Inferior parietal cortex (tissue), 1 donor: Measurements from ENCODE around the gene RAMACL.
A peak's percentile ranks its signal among the peaks of the same experiment; 100 is the strongest.

Source experiments
- DNase-seq: peaks from one replicate; pipeline ENCODE4 v3.0.0-alpha.2; 2016; ENCODE audit errors: extremely low spot score

The RAMACL gene

DNA sequence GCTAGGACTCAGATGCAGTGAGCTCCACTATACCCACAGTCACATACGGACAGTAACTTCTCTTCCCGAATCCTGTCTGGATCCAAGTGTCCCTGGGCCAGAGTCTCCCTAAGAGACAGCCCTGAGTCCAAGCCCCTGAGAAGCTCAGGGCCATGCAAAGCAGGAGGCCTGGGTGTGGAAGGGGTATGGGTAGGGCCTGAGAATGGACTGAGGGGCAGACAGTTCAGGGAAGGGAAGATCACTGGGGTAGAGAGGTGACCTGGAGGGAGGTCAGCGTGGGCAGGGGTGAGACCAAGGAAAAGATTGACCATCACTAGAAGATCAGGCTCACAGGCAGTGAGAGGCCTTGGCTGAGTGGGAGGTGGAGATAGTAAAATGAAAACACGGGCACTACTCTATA lies 31.8 kb upstream of the RAMACL start:
- no peak for DNase-seq

DNA sequence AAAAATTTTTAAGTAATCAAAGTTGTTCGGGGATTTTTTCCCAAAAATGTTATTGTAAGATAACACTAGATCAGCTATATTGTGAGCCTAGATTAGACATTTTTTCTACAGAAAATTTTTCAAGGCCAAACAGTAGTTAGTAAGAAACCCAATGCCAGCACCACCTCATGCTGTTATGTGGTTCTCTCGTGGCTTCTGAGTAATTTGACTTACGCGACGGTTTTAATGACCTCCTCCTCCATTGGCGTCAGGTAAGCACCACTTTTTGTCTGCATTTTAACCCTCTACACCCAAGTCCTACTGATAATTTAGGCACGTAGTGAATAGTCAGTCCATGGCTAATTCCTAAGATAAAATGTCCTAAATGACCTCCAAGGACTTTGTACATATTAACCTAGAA lies 30.9 kb upstream of the RAMACL start:
- DNase-seq: no peak

DNA sequence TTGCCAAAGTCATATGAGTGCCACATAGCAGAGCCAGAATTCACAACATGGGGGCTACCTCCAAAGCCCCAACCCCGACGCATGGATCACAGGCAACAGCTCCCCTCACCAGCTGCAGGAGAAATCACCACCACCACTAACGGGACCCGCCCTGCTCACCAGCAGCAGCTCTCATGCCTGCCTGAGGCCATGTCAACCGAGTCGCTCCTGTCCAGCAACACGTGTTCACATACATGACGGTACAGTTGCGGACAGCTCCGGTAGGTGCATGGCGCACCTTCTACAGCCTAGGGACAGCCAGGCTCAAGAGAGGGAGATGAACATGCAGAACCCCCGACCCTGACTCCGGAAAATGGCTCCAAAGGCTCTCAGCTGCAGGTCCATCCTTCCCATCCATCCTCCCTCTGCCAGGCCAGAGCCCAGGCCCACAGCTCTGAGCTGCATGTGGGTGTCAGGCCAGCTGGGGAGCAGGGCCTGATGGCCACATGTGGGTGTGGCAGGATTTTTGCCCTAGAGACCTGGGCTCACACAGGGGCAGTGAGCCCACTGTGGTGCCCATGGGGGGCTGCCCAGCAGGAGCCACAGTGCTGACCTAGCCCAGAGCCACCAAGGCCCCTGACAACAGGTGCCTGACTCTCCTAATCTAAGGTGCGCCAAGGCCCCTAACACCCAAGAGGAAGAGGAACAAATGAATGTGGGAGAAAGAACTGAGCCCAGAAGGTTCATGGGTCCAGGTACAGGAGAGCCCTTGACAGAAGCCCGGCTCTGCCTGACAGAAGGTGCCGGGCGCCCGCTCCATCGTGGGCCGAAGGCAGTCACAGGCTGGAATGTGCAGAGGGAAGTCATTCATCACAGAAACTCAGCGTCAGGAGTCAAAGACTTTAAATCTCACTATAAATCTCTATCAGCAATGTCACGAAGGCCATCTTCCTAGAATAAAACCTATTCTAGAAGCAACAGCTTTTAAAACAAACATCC lies 30.1 kb upstream of the RAMACL start:
- no peak for DNase-seq

DNA sequence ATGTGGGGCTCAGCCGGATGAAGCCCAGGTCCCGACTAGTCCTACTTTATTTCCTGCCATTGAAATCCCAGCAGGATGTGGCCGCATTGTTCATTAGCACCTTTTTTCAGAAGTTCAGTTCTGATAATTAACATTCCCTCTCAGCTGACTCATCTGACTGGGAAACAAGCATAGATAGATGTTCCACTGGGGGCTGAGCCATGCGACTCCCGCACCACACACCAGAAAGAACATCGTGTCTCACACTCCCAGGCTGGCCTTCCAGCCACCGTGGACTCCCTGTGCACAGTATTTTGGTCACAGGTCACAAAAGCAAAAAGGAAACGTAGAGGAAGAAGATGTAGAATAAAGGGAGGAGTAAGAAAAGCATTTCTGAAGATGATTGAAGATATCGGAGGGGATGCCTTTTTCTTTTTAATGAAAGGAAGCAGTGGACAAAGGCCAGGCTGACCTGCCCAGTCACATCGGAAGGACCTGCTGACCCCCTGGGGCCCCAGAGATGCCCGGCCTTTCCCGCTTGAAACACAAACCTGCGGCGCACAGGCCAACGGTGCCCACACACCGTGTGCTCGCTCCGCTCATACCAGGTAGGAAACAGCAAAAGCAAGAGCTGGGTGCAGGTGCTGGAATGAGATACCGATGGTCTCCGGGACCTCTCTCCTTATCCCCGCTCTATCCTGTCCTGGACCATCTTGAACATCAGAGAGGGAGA lies 28.7 kb upstream of the RAMACL start:
- no peak for DNase-seq

DNA sequence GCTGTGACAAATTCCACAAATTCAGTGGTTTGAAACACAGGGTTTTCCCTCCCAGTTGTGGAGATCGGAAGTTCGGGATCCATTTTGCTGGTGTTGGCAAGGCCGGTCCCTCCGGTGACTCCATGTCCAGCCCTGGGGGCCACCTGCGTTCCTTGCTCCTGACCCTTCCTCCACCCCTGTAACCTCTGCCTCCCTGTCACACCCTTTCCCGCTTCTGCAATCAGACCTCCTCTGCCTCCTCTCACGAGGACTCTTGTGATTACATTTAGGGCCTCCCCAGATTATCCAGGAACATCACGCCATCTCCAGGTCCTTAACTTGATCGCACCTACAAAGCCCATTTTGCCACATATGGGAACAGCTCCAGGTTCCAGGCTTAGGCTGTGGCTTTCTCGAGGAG lies 28.1 kb upstream of the RAMACL start:
- DNase-seq: no peak

DNA sequence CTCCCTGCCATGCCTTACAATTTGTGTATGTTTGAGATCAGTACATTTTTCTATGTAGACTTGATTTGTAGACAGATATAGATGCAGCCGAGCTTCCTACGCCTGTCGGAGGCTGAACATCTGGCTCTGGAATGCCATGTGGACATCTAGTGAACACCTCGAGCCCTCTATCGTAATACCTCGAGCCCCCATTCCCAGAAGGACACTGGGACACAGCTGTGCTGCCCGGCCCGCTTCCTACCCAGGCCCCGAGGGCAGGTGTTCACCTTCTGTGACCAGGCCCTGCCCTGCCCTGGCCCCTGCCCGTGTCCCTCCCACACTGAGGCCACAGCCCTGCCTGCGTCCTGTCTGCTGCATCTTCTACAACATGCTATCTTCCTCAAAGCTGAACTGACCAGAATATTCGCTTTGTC lies 27.7 kb upstream of the RAMACL start:
- no peak for DNase-seq

DNA sequence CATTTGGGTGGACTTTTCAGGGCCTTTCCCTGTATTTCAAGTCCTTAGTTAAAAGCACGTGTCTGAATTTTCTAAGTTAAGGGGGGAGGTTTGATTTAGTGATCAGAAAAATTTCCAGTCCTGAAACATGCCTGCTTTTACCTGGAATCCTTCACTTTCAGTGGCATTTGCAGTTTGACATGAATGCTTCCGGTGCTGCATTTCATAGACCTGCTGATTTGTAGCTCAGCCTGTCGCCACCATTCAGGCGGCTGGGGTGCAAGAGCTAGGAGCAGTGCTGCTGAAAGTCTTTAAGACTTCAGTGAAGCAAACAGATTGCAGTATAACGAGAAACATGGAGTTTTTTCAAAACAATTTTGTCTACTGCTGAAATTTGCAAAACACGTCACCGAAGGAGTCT lies 26.5 kb upstream of the RAMACL start:
- no peak for DNase-seq

DNA sequence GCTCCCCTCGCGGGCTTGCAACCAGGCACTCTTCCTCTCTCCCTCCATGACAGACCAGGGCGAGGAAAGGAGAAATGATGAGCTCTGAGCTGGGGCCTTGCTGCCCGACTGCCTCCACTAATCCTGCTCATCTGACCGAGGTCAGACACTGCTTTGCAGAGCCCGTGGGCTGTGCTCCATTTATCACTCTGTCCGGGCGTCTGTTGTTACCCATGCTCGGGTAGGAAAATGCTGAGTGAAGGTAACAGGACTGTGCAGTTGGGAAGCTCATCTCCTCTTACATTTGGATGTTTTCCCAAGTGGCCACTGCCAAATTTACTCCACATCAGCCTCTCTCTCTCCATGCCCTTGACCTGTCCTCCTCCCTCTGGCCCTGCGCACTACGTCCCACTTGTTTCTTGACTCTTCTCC lies 26.0 kb upstream of the RAMACL start:
- no peak for DNase-seq

DNA sequence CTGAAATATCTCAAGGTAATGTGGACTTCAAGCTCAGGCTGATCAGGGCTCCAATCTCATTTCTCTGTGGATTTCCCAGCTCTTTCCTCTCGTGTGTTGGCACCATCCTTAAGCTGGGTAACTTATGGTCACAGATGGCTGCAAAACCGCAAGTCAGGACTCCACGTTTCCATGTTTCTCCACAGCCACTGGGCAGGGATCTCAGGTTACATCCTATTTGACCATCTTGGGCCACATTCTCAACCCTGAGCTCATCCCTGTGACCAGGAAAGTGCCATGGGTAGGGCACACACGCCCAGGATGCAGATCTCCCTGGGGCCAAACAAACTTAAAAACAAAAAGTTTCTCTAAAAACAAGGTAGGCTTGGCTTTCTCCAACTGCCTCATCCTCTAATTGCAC lies 25.2 kb upstream of the RAMACL start:
- no peak for DNase-seq

DNA sequence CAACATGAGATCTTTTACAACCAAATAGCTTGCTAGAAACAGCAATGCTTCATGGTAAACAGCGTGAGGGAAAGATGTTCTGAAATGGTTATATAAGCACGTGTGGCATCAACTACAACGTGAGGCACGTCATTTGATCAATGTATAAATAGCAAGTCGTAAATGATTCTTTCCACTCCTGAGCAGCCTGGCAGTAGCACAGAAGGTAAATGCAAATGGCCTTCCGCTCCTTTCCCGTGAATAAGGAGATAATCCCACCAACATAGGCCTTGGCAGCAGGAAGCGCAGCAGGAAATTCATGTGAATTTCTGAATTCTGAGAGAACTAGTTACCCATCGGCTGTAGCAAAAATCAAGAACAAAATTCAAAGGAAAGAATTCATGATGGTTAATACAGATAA lies 23.6 kb upstream of the RAMACL start:
- no peak for DNase-seq

DNA sequence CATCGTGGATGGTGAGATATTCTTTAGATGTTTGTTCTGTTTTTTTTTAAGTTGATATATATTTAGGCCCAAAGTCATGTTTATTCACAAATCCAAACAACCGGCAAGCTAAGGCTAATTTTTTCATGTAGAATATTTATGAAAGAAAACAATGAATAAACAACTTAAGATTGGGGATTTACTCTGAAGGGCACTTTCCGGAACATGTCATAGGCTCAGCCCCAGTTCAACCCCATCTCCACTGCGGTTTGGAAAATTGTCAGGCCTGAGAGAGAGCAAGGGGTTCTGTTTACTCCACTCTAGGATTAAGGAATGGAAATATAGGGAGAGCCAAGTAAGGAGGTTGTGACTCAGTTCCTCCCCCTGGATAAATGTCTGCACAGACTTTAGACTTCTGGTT lies 22.3 kb upstream of the RAMACL start:
- DNase-seq: no peak

DNA sequence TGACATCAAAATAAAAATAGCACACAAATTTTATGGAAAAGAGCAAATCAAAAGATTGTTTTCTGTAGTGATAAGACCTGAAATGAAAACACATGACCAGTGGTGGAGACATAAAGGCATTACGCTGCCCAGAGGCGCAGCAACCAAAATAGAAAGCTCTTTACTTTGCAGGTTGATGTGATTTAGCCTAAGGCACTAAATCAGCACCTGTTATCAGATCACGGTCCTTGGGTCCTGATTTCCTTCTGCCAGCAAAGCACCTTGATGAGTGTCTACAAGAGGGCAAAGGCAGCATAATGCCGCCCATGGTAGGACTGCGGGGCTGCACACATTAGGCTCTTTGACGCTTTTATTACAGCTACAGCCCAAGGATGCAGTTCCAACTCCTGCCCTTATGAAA lies 19.3 kb upstream of the RAMACL start:
- DNase-seq: no peak

DNA sequence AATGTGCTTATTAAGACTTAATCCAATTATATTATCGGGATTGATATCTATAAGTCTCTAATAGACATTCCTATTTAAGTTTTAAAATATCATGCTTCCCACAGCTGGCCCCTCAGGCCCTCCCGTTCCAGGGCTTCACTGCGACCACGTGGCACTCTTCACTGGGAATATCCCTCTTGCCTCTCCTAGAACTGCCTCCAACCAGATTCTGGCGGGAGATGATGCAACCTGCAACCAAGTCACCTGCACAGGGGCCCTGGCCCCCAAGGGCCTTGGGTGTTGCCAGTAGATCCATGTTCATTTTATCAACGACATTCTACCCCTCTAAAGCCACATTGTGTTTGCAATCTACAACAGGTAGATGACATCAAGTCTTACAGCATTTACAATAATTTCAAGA lies 18.4 kb upstream of the RAMACL start:
- DNase-seq: no peak

DNA sequence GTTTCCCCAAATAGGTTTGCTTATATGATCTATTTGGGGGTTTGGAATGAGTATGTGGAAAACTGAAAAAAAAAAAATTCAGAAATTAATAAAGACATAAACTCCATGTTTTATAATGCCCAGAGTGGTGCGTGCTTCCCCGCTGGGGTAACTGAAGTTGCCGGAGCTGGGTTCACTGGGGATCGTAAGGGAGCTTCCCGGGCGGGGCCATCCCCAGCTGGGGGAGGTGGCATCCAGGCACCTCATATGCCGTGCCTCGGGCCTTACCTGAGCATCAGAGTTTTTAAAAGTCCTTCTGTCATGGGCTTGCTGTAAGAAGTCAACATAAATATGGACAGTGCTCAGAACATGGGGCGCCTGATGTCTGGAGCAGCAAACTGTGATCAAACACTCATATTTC lies 17.9 kb upstream of the RAMACL start:
- DNase-seq: no peak

DNA sequence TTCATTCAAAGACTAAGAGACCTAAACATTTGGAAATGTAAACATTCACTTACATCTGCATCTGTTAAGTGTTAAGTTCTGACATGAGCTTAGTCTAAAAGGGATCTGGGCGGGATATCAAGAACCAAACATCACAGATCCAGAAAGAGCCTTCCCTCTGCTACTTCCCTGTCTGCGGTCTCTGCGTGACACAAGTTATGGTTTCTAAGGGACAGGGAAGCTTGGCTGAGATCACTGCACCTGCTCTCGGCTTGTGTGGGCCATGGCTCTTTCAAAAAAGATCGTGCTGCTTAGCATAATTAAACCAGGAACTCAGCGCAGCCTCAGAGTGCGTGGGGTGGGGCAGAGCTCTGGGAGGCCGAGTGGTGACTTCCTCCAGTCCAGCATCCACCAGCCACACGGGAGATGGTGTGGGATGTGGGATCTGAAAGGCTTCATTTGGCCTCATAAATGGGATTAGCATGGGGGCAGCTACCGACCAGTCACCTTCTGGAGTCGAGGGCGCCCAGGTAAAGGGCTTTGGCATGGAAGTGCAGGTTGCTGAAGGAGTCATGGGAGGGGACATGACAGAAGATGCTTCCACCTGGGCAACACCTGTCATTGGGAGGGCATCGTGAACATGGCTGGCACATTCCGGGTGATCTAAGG lies 16.7 kb upstream of the RAMACL start:
- no peak for DNase-seq

DNA sequence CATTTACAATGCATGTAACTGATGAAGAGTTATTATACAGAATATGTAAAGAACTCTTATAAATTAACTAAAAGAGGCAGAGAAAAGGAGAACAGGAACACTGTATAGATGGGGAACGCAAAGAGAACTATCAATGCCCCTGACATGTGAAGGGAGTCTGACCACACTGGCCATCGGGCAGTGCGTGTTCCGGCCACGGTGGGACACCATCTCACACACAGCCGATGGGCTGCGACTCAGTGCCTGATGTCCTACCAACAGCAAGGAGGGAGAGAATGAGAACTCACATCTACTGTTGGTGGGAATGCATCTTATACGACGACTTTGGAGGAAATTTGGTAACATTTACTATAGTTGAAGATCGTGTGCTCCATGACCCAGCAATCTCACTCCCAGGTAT lies 15.5 kb upstream of the RAMACL start:
- DNase-seq: no peak

DNA sequence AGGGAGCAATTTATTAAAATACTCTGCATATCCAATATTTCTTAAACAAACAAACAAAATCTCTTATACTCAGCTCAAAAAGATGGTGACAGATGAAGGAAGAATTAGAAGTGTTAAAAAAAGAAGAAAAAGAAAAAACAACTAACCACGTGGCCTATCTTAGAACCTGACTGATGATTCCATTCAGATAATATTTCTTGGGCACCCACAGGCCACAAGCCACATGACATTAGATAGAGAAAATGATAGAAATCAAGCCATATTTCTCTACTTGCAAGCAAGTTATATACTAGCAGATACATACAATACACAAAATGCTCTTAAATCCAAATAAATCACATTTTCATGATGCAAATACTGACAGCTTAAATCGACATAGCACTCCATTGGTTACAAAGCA lies 14.5 kb upstream of the RAMACL start:
- DNase-seq: no peak

DNA sequence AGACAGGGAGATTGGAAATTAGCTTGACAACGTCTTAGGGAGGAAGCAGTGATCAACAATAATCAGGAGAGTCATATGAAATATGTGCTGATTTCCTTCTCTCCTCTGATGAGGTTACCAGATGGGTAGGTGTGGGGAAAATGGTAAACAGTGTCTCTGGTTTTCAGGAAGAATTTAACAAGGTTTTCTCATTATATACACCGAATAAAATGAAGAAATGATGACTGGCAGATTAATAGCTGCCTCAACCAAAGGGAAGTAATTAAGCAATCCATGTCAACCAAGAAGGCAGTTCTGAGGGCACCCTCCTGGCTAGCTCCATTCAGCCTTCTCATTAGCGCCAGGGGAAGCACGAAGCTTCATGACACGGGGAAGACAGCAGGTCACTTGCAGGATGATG lies 12.7 kb upstream of the RAMACL start:
- DNase-seq: no peak

DNA sequence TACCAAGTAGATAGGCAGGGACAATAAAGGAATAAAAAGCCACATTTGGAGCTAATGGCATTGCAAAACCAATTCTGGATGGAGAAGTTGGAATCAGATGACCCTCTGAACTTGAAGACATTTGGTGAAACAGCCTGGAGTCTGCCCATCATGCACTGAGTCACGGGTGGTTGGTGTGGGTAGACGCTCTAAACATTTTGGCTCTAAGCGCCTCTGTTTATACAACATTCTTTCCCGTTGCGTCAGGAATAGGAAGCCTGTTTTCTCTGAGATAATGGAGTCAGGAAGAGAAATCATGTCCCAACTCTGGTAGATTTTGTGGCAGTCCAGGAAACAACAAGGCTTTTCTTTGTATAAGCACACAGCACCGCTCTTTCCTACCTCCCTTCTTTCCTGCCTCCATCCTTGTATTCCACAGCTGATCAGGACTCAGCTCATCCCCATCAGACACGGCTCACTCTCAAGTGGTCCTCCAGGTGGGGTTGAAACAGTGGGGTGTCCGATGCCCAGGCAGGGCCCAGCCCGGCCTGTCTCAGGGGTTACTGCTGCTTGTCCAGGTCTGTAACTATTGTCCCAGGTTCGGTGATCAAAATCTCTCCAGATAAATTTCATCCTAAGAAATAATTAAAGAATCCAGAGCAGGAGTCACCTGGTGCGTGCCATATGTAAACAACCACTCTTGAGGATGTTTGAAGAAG lies 12.1 kb upstream of the RAMACL start:
- DNase-seq: peak; percentile 51

DNA sequence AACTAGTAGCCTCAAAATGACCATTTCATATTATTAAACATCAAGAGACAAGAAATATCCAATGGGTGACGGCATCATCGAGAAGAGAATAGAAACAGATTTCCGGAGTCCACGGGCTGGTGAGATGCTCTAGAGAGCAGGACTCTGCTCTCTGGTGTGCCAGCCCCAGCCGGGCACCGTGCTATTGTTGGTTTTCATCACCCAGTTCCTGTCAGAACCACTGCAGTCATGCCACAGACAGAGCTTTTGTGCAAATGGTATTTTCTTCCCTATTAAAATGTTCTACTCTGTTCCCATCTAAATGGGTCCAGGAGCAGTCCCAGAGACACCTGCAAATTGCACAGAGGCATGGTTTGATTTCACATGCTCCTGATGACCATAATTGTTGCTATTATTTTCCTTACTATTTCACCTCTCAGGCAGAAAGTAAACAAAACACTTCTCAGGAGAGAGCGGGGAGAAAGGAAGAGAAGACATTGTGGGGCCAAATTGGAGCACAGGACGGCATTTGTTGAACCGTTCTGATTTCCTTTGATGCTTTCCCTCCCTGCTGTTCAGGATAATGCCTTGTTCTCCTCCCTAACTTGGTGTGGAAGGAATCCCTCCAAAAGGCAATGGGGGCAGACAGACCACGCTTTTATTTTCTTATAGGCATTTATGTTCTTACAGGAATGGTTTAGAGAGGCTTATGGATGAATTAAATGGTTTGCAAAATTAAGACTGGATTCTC lies 11.4 kb upstream of the RAMACL start:
- DNase-seq: peak; percentile 56

DNA sequence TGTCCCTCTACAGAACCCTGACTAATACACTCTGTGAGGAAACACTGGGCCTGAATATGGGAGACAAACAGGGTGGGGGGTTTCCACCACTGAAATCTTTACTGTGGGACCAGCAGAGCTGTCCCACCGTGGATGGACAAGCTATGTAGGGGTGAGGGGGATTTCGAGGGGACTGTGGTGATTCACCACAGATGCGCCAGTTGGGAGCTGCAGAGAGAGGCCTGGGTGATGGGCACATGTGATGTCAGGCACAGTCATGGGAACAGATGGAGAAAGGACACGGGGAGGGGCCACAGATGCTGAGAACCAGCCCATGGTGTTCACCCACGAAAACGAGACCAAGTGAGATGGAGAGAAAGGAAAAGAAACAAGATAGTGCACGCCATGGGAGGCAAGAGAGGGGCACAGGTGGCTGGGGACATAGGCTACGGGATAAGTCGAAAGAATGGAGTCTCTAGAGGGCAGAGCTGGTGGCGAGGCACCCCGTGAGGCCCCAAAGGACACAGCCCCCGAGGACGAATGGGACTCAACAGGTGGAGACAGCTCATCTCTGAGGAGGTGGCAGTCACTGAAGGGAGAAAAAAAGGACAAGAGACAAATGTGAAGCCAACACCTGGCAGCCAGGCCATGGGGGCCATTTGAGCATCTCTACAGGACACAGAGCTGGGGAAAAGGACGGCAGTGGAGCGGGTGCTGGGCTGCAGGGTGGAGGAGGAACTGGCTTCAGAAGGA lies 10.5 kb upstream of the RAMACL start:
- no peak for DNase-seq
